Fibroblast of villous mesenchyme (primary cell): ENCODE results near the gene TTC23L. TPM values are rescaled to one million over a fixed set of nuclear protein-coding genes. Genes with fewer than 3 reads are reported as not detected.

Experiments
- DNase-seq: peaks from one replicate; pipeline ENCODE4 v3.0.0-alpha.2; 2010; ENCODE audit warnings: low read depth
- H3K4me3 ChIP-seq: 2 replicates; pipeline ENCODE4 v1.5.1; 2011; ENCODE audit warnings: low read depth, mild to moderate bottlenecking, low read length
- total RNA-seq: library from RNA; depleted of rRNA; stranded (reverse); fragments of >200 nt; gene quantifications from 2 replicates; pipeline ENCODE4 v1.2.3, GENCODE V29; 2012
- TF ChIP-seq, protein P1 (sequence below): IDR thresholded peaks from 2 replicates; pipeline ENCODE4 v1.5.1; 2012; ENCODE audit warnings: low read depth, mild to moderate bottlenecking, low read length; ENCODE audit not compliant: insufficient read depth

TTC23L gene
- total RNA-seq, 1 donor: under 0.01 TPM

DNA sequence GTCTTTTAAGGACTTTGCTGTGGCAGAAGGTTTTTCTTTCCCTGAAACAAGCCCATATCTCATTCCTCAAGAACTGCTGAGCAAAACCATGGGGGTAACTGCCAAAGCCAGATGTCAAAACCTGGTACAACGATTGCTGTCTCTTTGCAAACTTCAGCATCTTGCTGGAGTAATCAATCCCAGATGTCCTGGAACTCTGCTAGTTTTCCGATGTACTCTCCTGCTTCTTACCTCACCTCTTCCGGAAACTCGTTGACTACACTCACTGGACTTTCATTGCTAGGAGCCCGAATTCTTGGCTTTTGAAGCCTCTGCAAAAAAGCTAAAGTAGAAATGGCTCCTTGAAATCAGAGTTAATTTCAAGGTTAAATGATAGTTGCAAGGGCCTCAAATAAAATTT lies 53.0 kb downstream of the TTC23L start:
- no peak overlapping the region for H3K4me3 ChIP-seq
- DNase-seq: peak; percentile 77
- TF ChIP-seq, protein P1, sequence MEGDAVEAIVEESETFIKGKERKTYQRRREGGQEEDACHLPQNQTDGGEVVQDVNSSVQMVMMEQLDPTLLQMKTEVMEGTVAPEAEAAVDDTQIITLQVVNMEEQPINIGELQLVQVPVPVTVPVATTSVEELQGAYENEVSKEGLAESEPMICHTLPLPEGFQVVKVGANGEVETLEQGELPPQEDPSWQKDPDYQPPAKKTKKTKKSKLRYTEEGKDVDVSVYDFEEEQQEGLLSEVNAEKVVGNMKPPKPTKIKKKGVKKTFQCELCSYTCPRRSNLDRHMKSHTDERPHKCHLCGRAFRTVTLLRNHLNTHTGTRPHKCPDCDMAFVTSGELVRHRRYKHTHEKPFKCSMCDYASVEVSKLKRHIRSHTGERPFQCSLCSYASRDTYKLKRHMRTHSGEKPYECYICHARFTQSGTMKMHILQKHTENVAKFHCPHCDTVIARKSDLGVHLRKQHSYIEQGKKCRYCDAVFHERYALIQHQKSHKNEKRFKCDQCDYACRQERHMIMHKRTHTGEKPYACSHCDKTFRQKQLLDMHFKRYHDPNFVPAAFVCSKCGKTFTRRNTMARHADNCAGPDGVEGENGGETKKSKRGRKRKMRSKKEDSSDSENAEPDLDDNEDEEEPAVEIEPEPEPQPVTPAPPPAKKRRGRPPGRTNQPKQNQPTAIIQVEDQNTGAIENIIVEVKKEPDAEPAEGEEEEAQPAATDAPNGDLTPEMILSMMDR: no peak

DNA sequence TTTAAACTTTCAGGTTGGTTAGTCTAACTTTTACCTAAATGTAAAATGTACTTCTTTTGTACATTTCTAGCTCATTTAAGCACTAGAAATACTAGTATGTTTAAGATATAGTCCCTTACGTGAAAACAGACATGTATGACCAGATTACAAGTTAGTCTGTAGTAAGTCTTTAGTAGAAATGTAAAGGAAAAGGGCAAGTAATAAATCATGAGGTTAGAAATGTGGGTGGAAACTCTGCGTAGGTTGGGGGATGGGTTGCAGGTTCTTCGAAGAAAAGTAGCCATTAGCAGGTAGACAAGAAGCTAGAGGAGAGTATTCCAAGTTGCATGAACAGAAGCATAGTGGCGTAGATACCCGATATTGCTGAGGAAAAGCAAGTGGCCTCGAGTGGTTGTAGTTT lies 53.5 kb downstream of the TTC23L start:
- no peak overlapping the region for H3K4me3 ChIP-seq
- TF ChIP-seq, protein P1: no peak
- DNase-seq: no peak

DNA sequence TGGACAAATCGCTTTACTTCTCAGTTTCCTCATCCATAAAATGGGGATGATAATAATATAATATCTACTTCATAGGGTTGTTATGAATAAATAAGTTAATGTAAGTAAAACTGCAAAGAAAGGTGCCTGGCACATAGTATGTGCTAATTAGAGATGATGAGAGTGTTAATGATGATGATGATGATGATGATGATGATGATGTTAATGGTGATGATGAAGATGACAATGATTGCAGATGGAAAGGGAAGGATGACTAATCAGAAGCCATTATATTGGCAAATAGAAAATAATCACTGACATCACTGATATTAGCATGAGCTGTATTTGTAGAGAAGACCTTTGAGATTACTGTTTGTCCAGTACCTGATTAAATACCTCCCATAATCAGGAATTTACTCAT lies 55.8 kb downstream of the TTC23L start:
- DNase-seq: no peak
- TF ChIP-seq, protein P1: no peak
- no peak overlapping the region for H3K4me3 ChIP-seq

DNA sequence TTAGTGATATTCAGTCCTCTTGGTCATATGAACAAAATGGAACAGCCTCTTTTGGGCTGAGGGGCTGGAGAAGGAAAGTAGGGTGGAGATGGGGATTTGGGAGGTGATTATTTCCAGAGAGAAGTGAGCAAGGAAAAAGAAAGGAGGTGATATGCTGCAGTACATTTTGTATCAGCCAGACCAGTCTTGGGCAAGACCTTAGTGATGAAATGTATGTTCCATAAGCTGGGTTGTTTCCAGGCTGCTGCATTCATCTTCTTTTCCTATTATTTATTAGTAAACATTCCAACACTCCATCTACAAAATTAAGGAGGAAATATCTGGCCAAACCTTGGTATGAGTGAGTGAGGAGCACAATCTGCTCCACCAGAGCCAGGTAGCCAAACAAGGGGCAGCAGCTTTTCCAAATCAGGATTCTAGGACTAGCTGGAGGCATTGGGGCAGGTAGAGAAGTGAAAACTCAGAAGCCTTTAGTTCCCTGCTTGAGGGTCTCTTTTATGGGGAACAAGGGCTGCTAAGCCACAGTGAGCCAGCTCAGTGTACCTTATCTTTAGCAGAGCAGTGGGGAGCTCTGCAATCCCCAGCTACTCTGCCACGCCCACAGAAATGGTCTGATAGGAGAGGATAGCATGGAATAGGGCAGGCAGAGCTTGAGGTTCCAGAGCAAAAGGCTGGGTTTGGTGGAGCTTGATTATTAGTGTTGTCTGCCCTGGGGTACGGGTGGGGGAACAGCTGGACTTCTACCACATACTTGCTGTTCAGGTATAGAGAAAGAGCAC lies 56.9 kb downstream of the TTC23L start:
- no peak overlapping the region for H3K4me3 ChIP-seq
- TF ChIP-seq, protein P1: no peak
- DNase-seq: peak; percentile 35

DNA sequence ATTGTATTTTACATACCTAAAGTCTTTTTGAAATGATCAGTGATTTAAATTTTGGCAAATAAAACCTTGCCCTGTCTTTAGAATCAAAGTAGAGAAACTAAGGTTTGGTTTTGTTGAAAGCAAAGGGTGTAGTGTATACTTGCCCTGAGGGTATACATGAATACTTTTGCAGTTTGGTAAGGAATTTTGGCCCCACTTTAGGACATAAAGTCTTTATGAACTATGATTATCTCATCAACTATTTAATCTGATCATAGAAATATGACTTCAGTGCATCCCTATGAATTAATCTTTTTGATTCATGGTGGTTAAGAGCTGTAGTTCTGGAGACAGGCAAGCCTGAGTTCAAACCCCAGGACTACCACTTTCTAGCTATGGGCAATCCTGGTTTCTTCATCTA lies 58.7 kb downstream of the TTC23L start:
- DNase-seq: no peak
- TF ChIP-seq, protein P1: no peak
- H3K4me3 ChIP-seq: no peak overlapping the region

DNA sequence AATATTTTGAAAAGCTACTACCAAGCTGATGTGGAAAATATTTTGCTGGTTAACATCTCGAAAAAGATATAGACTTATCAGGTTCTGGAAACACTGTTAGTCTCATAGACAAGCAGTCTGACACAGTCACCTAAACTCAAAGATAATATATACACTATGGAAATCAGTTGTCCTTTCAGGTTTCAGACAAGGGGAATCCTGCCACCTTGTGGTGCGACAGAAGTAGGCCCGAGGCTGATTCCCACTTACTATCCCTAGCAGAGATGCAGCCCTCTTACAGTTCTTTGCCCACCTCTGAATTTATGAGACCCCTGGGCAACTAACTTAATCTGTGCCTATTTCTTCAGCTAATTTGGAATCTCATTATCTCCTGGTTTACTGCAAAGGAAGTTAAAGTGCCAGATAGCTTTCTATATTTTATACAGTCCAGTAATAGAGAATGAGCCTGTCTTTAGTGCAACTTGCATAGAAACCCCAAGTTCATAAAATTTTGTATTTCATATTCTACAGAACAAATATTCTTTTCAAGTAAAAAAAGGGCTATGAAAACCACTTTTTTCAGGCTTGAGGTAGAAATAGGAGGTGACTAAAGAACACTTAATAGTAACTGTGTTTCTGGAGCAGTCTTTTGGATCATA lies 59.4 kb downstream of the TTC23L start:
- DNase-seq: peak; percentile 79
- TF ChIP-seq, protein P1: peak; percentile 88
- no peak overlapping the region for H3K4me3 ChIP-seq
